Tongue (tissue), 2 donors: ENCODE measurements around the gene XRCC5. TPM values are rescaled to one million over a fixed set of nuclear protein-coding genes. Genes with fewer than 3 reads are reported as not detected.

Experiments used
- DNase-seq: peaks from one replicate; pipeline ENCODE4 v3.0.0-alpha.2; 2015
- total RNA-seq: library from RNA; depleted of rRNA; stranded (reverse); fragments of >200 nt; gene quantifications from one replicate; pipeline ENCODE4 v1.2.3, GENCODE V29; 2014

XRCC5 gene
- total RNA-seq, 1 donor from 2014 or later, result 210 TPM

DNA sequence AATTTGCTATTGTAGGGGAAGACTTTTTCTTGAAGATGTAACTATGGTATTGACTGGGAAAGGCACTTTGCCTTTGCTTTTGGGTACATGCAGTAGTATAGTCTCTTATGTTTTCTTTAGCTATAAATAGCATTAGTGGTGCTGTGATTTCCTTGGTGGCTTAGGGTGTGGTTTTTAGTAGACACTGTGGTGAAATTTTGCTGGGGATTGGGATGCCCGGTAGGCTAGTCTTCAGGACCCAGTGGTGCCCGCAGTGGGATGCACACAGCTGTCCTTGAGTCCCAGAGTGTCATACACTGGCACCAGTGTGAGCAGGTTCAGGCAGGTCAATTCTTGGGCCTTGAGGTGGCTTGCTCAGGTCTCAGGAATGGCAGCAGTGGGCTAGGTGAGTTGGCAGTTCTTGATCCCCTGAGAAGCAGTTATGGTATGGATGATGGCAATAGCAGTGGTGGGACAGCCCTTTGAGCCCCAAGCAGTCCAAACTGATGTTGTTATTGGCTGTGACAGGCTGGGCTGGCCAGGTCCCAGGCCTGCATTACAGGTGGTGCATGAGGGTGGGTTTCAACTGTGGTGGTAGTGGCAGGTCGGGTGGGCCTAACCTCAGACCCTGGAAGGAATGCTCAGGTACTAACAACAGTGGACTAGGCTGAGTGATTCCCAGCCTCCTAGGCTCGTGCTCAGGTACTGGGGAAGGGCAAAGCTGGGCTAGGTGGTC lies 124.3 kb downstream of the XRCC5 start:
- DNase-seq, result no peak

DNA sequence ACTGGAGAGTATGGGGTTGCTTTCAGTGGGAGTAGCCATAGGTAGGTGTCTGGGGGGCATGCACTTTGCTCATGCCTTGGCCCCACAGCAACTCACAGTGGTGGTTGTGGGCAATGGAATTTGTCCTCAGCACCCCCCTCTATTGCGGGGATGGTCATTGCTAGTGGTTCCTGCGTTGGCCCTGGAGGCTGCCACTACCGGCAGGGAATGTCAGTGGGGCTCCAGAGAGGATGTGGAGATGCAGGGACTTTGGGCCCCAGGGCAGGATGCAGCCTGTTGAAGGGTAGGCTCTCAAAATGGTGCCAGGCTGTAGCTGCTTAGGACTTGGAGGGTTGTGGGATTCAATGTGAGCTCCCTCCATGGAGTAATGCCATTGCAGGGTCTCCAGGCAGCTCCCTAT lies 125.0 kb downstream of the XRCC5 start:
- DNase-seq, result no peak

DNA sequence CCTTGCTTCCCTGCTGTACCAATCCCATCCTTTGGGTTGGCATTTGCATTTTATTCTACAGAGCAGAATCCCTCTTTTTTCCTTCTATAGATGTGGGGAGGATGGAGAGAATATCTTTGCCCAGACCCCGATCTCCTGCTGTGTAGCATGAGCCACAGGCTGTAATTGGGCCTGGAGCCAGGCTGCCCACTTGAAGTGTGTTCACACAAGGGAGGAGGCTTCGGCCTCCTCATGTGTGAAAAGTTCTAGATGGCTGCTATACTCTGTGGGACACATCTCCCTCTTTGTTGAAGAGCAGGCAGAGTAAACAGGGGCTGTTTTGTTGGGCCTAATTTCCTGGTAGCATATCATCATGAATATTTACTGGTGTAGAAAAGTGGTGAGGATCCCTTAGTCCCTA lies 126.3 kb downstream of the XRCC5 start:
- DNase-seq, result no peak

DNA sequence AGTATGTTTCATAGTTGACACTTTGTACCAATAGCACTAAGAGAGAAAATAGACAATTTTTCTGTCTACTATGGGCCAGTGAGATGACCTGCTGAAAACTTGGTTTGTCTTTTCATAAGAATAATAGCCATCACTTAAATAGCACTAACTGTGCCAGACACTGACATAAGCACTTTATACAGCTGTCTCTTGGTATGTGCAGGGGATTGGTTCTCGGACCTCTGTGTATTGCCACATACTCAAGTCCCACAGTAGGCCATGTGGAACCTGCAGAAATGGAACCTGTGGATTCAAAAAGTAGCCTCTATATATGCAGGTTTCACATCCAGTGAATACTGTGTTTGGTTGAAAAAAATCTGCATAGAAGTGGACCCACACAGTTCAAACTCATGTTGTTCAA lies 126.7 kb downstream of the XRCC5 start:
- peak; percentile 20 for DNase-seq

DNA sequence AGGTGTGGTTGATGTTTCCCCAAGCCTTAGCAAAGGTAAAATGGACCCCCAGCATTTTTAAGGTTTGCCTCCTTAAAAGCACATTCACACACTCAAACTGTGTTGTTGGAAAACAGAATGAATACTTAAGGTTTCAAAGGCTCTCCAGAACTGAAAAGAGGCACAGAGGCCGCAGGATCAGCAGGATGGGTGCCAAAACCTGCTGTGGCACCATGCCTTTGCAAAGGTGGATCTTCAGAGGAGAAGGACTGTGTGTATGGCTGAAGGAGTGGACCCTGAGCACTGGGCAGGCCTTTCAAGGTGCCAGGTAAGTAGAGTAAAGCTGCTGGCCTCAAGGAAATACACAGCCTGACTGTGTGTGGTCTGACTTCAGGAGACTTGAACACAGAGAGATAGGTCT lies 127.3 kb downstream of the XRCC5 start:
- no peak for DNase-seq

DNA sequence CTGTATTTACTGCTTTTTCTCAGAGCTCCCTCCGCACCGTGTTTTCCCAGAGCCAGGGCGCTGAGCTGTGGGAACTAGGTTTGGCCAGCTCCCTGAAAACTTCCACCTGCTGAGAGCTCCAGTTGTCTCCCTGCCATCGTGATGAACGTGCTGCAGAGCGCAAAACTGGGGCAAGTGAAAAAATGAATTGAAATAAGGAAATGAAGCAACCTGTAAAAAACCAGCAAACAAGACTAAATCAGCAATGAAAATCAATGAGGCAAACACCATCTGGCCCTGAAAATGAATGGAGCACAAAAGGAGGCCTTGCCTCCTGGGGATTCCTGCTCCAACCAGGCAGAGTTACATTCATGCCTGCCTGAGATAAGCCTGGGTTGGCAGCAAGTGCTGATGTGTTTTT lies 133.2 kb downstream of the XRCC5 start:
- peak; percentile 37 for DNase-seq

DNA sequence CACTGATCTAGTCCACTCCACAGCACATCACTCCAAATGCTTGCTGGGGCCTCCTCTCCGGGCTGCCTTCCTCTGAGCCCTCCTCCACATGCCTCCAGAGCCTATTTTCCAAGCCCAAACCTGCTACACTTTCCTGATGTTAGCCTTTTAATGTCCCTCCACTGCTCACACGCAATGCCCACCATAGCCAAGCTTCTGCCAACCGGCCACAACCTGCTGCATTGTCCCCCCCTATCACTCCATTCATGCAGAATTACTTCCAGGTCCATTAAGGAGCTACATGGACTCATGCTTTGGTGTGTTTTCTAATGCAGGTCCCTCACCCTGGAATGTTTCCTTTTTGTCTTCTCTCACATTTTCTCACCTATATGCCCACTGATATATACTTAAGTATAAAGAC lies 133.9 kb downstream of the XRCC5 start:
- no peak for DNase-seq

DNA sequence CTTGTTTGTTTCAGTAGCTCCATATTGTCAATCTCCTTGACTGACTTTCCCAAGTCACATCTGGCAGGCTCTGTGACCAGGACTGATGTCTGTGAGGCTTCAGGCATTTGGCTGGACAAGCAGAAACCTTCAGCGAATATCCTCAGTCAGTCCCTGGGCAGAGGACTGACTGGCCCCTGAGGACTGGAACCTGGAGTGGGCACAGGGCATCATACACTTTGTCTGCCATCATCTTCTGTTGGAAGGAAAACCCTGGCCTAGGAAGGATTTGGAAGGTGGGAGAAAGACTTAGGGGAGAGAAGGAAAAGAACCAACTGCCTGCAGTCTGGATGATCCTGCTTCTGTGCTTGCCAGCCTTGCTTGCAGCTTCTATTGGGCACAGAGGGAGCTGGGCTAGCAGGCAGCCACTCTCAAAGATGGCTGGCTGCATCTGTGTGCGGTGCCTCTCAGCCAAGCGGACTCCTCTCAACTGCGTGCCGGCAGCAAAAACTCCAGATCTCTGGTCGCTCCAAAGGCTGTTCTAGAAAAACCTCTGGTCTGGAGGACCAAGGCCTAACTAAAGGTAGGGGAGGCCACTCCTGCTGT lies 136.3 kb downstream of the XRCC5 start:
- no peak for DNase-seq

DNA sequence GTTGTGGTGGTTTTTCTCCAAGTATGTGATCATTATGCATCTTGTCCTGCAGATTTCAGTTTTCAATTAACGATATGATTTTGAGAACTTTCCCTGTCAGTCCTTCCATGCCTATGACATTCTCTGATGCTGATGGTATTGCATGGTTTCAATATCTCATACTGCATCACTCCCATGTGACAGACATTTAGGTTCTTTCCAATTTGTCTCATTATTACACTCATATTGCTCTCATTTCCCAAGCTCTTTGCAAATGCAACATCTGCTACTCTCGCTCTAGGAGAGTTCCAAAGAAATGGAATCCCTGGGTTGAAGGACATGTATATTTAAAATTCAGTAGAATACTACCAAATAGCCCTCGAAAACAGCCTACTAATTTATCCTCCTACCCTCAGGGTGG lies 137.6 kb downstream of the XRCC5 start:
- no peak for DNase-seq

Other genes with a start within 250 kb of the XRCC5 start
- gene MREG, start 95.8 kb upstream of the XRCC5 start, total RNA-seq, result 4.4 TPM
- gene PECR, start 27.5 kb upstream of the XRCC5 start, total RNA-seq, result 9.1 TPM
- 1.4 TPM for gene TMEM169, start 27.4 kb upstream of the XRCC5 start, total RNA-seq